ENCODE measurements around the gene SLC27A2. TPM values are rescaled to one million over a fixed set of nuclear protein-coding genes. Genes with fewer than 3 reads are reported as not detected.
"Not testable (repeated sequence)": the region's sequence is repeated elsewhere in the genome, so short reads cannot be mapped to it uniquely, and the experiment has no call there.

The SLC27A2 gene
- polyA plus RNA-seq, 4 donors: 4.3 to 81.2 (median 11.3) TPM

DNA sequence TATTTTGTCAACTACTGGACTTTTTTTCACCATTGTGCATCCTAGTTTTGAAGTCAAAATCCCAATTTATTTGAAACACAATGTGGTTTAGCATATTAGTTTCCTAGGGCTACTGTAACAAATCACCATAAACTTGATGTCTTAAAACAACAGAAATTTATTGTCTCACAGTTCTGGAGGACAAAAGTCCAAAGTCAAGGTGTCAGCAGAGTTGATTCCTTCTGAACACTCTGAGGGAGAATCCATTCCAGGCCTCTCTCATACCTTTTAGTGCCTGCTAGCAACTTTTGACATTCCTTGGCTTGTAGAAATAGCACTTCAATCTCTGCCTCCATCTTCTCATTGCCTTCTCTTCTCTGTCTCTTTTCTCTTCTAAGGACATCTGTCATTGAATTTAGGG lies 14.9 kb upstream of the SLC27A2 start:
- no peaks in the 10 kb centered on the region for H3K36me3 ChIP-seq (ENCODE audit: control insufficient read depth in 3 of 3, insufficient read depth in 2 of 3, low read depth in 1 of 3, low read length in 3 of 3)
- H3K9me3 ChIP-seq (ENCODE audit: control insufficient read depth in 2 of 2, insufficient read depth in 1 of 2, low read depth in 1 of 2, low read length in 1 of 2): peaks cover 0 to 6% of the 10 kb centered on the region in 2 donors
- DNase-seq (peak; percentile 35 to 69), FAIRE-seq (no peak)
- H3K27me3 ChIP-seq (ENCODE audit: control insufficient read depth in 3 of 3, insufficient read depth in 3 of 3, low read length in 3 of 3): no peaks in the 10 kb centered on the region
- H3K27ac ChIP-seq (ENCODE audit: low read depth in 1 of 3, low read length in 2 of 3): peak overlapping the region in 1 of 3 donors; percentile 43
- peaks cover 0 to 25% (median 0%) of the 10 kb centered on the region in 3 donors for H3K4me1 ChIP-seq (ENCODE audit: control insufficient read depth in 3 of 3, insufficient read depth in 2 of 3, low read depth in 1 of 3, low read length in 2 of 3)
- H3K4me3 ChIP-seq (ENCODE audit: low read depth in 1 of 3, low read length in 3 of 3): no peak overlapping the region

DNA sequence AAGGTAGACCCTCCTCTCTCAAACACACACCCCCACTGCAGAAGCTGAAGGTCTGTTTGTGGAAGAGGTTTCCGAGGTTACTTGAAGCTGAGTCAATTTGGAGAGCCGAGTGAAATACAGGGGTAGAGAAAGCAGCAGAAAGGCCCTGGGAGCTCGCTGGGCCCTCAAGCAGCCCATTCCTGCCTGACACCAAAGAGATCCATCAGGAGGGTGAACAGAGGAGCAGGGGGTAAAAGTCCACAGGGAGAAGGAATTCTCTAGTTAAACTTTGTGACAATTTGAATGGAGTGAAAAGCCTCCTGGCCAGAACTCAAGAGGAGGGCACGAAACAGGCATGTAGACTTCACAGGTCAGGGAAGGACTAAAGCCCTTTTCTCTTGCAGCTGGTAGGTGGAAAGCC lies 13.6 kb upstream of the SLC27A2 start:
- no peak overlapping the region for H3K27ac ChIP-seq (ENCODE audit: low read depth in 1 of 3, low read length in 2 of 3)
- FAIRE-seq: no peak

DNA sequence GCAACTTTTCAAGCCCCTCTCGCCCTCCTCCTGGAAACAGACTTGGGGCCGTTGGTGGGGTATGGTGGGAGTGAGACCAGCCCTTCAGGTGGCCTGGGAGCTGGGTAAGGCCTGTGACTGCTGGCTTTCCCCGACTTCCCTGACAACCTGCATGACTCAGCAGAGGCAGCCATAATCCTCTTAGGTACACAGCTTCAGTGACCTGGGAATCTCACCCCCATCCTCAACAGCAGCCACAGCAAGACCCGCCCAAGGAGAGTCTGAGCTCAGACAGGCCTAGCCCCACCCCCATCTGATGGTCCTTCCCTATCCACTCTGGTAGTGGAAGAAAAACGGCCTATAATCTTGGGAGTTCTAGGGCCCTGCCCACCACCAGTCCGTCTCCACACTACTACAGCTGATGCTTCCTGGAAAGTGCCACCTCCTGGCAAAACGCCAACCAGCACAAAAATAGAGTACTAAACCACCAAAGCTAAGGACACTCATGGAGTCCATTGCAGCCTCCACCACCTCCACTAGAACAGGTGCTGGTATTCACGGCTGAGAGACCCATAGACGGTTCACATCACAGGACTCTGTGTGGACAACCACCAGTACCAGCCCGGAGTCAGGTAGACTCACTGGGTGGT lies 13.1 kb upstream of the SLC27A2 start:
- FAIRE-seq: no peak
- Histone ChIP-seq H3K27me3 (ENCODE audit: control insufficient read depth in 3 of 3, insufficient read depth in 3 of 3, low read length in 3 of 3) (no peaks in the 10 kb centered on the region), H3K4me3 (ENCODE audit: low read depth in 1 of 3, low read length in 3 of 3) (no peak overlapping the region), H3K4me1 (ENCODE audit: control insufficient read depth in 3 of 3, insufficient read depth in 2 of 3, low read depth in 1 of 3, low read length in 2 of 3) (peaks cover 0 to 25% (median 0%) of the 10 kb centered on the region in 3 donors), H3K36me3 (ENCODE audit: control insufficient read depth in 3 of 3, insufficient read depth in 2 of 3, low read depth in 1 of 3, low read length in 3 of 3) (no peaks in the 10 kb centered on the region), H3K27ac (ENCODE audit: low read depth in 1 of 3, low read length in 2 of 3) (no peak overlapping the region), H3K9me3 (ENCODE audit: control insufficient read depth in 2 of 2, insufficient read depth in 1 of 2, low read depth in 1 of 2, low read length in 1 of 2) (no peaks in the 10 kb centered on the region)
- WGBS, 3 donors: 82 to 90% (median 85%) methylated on average over 10 of the region's 10 CpGs
- no peak for DNase-seq

More for the DNA sequence above, 13.6 kb upstream of the SLC27A2 start:
- H3K9me3 ChIP-seq (ENCODE audit: control insufficient read depth in 2 of 2, insufficient read depth in 1 of 2, low read depth in 1 of 2, low read length in 1 of 2): peaks cover 0 to under 1% of the 10 kb centered on the region in 2 donors
- H3K4me1 ChIP-seq (ENCODE audit: control insufficient read depth in 3 of 3, insufficient read depth in 2 of 3, low read depth in 1 of 3, low read length in 2 of 3): peaks cover 0 to 25% (median 0%) of the 10 kb centered on the region in 3 donors
- 68 to 83% (median 76%) methylated on average over 4 of the region's 4 CpGs for WGBS, 3 donors
- no peaks in the 10 kb centered on the region for H3K36me3 ChIP-seq (ENCODE audit: control insufficient read depth in 3 of 3, insufficient read depth in 2 of 3, low read depth in 1 of 3, low read length in 3 of 3)
- H3K27me3 ChIP-seq (ENCODE audit: control insufficient read depth in 3 of 3, insufficient read depth in 3 of 3, low read length in 3 of 3): no peaks in the 10 kb centered on the region
- no peak for DNase-seq
- H3K4me3 ChIP-seq (ENCODE audit: low read depth in 1 of 3, low read length in 3 of 3): no peak overlapping the region

DNA sequence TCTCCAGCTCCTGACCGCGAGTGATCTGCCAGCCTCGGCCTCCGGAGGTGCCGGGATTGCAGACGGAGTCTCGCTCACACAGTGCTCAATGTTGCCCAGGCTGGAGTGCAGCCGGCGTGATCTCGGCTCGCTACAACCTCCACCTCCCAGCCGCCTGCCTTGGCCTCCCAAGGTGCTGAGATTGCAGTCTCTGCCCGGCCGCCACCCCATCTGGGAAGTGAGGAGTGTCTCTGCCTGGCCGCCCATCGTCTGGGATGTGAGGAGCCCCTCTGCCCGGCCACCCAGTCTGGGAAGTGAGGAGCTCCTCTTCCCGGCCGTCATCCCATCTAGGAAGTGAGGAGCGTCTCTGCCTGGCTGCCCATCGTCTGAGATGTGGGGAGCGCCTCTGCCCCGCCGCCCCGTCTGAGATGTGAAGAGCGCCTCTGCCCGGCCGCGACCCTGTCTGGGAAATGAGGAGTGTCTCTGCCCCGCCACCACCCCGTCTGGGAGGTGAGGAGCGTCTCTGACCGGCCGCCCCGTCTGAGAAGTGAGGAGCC lies 9.6 kb upstream of the SLC27A2 start:
- not testable (repeated sequence) for FAIRE-seq; H3K27ac ChIP-seq (ENCODE audit: low read depth in 1 of 3, low read length in 2 of 3); H3K27me3 ChIP-seq (ENCODE audit: control insufficient read depth in 3 of 3, insufficient read depth in 3 of 3, low read length in 3 of 3); H3K9me3 ChIP-seq (ENCODE audit: control insufficient read depth in 2 of 2, insufficient read depth in 1 of 2, low read depth in 1 of 2, low read length in 1 of 2); H3K4me3 ChIP-seq (ENCODE audit: low read depth in 1 of 3, low read length in 3 of 3); H3K36me3 ChIP-seq (ENCODE audit: control insufficient read depth in 3 of 3, insufficient read depth in 2 of 3, low read depth in 1 of 3, low read length in 3 of 3); DNase-seq
- WGBS, 3 donors: 93 to 98% (median 94%) methylated on average over 27 to 35 of the region's 35 CpGs
- peaks cover 0 to 16% (median 0%) of the 10 kb centered on the region in 3 donors for H3K4me1 ChIP-seq (ENCODE audit: control insufficient read depth in 3 of 3, insufficient read depth in 2 of 3, low read depth in 1 of 3, low read length in 2 of 3)

DNA sequence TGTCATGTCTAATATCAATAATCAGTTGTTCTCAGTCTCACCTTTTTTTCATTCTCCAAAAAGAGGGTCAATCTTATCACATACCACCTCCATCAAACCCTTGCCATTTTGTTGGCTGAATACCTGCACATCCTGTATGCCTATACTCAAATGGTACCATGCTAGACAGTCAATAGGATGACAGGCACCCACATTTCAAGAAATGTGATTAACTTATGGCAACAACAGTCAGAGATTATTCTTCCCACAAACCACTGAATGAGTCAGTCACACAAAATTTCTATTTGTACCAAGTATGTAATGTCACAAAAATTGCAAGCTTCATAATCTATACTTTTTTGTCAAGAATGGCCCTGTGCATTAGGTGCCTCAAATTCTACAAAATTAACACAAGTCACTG lies 5.1 kb upstream of the SLC27A2 start:
- no peak for FAIRE-seq
- H3K4me1 ChIP-seq (ENCODE audit: control insufficient read depth in 3 of 3, insufficient read depth in 2 of 3, low read depth in 1 of 3, low read length in 2 of 3): peaks cover 0 to 6% (median 0%) of the 10 kb centered on the region in 3 donors
- H3K27ac ChIP-seq (ENCODE audit: low read depth in 1 of 3, low read length in 2 of 3): no peak overlapping the region
- no peaks in the 10 kb centered on the region for H3K9me3 ChIP-seq (ENCODE audit: control insufficient read depth in 2 of 2, insufficient read depth in 1 of 2, low read depth in 1 of 2, low read length in 1 of 2)
- no peak for DNase-seq
- H3K4me3 ChIP-seq (ENCODE audit: low read depth in 1 of 3, low read length in 3 of 3): no peak overlapping the region
- no peaks in the 10 kb centered on the region for H3K36me3 ChIP-seq (ENCODE audit: control insufficient read depth in 3 of 3, insufficient read depth in 2 of 3, low read depth in 1 of 3, low read length in 3 of 3)
- H3K27me3 ChIP-seq (ENCODE audit: control insufficient read depth in 3 of 3, insufficient read depth in 3 of 3, low read length in 3 of 3): no peaks in the 10 kb centered on the region

DNA sequence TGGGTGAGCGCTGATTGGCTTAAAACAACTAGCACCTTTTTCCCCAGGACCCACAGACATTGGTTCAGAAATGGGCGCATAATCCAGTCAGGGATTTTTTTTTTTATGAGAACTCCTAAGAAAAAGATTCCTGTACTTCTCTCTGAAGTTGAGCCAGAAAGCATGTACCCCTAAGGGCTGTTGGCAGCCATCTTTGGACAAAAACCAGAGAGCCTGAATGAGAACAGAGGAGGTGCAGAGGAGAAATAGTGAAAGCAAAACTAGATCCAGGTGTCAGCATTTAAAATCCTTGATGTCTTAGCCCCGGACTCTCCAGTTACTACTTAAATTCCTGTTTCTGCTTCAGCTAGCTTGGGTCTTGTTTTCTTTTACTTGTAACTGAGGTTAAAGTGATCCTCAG lies 1.9 kb upstream of the SLC27A2 start:
- H3K4me3 ChIP-seq (ENCODE audit: low read depth in 1 of 3, low read length in 3 of 3): no peak overlapping the region
- no peak overlapping the region for H3K27ac ChIP-seq (ENCODE audit: low read depth in 1 of 3, low read length in 2 of 3)
- H3K27me3 ChIP-seq (ENCODE audit: control insufficient read depth in 3 of 3, insufficient read depth in 3 of 3, low read length in 3 of 3): peaks cover 0 to 2% (median 0%) of the 10 kb centered on the region in 3 donors
- H3K36me3 ChIP-seq (ENCODE audit: control insufficient read depth in 3 of 3, insufficient read depth in 2 of 3, low read depth in 1 of 3, low read length in 3 of 3): no peaks in the 10 kb centered on the region
- no peaks in the 10 kb centered on the region for H3K9me3 ChIP-seq (ENCODE audit: control insufficient read depth in 2 of 2, insufficient read depth in 1 of 2, low read depth in 1 of 2, low read length in 1 of 2)
- FAIRE-seq (no peak), DNase-seq (no peak)
- H3K4me1 ChIP-seq (ENCODE audit: control insufficient read depth in 3 of 3, insufficient read depth in 2 of 3, low read depth in 1 of 3, low read length in 2 of 3): peaks cover 0 to 22% (median 0%) of the 10 kb centered on the region in 3 donors
- WGBS, 3 donors: 72 to 83% (median 79%) methylated on average over 3 of the region's 3 CpGs

DNA sequence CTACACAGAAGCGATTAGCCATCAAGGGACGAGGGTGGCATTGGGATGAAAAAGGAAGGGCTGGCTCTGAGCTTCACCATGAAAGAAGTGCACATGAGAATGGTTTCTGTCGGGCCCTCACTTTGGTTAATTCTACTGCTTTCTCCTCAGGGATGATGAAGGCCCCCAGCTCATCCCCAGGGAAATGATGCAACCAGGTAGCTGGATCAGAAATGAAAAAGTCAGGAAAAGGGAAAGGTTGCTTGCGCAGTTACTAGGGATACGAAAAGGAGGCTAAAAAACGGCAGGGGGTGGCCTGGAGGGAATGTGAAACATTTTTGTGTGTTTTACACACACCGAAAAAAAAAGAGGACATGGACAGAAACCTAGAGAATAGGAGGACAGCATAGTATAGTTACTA lies 1.4 kb upstream of the SLC27A2 start:
- Histone ChIP-seq H3K27me3 (ENCODE audit: control insufficient read depth in 3 of 3, insufficient read depth in 3 of 3, low read length in 3 of 3) (peaks cover 0 to 2% (median 0%) of the 10 kb centered on the region in 3 donors), H3K4me1 (ENCODE audit: control insufficient read depth in 3 of 3, insufficient read depth in 2 of 3, low read depth in 1 of 3, low read length in 2 of 3) (peaks cover 0 to 24% (median 0%) of the 10 kb centered on the region in 3 donors), H3K9me3 (ENCODE audit: control insufficient read depth in 2 of 2, insufficient read depth in 1 of 2, low read depth in 1 of 2, low read length in 1 of 2) (no peaks in the 10 kb centered on the region), H3K36me3 (ENCODE audit: control insufficient read depth in 3 of 3, insufficient read depth in 2 of 3, low read depth in 1 of 3, low read length in 3 of 3) (no peaks in the 10 kb centered on the region), H3K4me3 (ENCODE audit: low read depth in 1 of 3, low read length in 3 of 3) (no peak overlapping the region), H3K27ac (ENCODE audit: low read depth in 1 of 3, low read length in 2 of 3) (no peak overlapping the region)
- WGBS, 3 donors: 81 to 84% (median 81%) methylated on average over 7 of the region's 7 CpGs
- FAIRE-seq (no peak), DNase-seq (no peak)

DNA sequence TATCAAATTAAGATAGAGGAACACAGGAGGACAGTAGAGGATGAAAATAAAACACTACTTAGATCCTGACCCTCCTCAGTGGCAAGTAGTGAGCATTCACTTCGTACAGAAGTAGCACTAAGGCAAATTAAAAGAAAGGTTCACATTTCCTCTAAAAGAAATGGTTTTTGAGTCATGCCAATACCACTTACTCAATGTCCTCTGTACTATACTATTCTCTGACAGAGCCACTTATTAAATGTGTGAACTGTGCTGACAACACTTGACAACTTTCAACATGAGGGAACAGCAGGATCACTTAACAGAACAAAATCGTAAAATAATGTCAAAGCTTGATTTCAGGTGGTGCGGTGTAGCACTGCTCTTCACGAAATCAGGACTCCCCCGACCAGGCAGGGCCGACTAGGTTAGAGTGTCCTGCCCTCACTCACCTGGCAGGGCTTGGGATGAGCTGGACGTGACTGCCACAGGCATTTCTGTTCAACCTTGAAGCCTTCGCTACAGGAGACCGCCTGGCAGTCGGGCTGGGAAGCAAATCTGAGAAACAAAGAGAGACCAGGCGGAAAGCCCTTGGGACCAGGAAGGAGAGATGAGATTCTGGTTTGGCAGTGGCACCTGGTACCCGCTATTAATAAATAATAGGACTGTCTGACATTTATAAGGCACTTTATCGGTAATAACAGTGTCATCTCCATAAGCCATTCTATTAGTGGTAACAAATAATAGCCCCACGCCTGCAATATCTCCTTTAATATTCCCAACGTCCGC lies 611 bp upstream of the SLC27A2 start:
- Histone ChIP-seq H3K36me3 (ENCODE audit: control insufficient read depth in 3 of 3, insufficient read depth in 2 of 3, low read depth in 1 of 3, low read length in 3 of 3) (peaks cover 0 to 2% (median 0%) of the 10 kb centered on the region in 3 donors), H3K9me3 (ENCODE audit: control insufficient read depth in 2 of 2, insufficient read depth in 1 of 2, low read depth in 1 of 2, low read length in 1 of 2) (no peaks in the 10 kb centered on the region), H3K27me3 (ENCODE audit: control insufficient read depth in 3 of 3, insufficient read depth in 3 of 3, low read length in 3 of 3) (peaks cover 0 to 2% (median 0%) of the 10 kb centered on the region in 3 donors), H3K4me1 (ENCODE audit: control insufficient read depth in 3 of 3, insufficient read depth in 2 of 3, low read depth in 1 of 3, low read length in 2 of 3) (peaks cover 0 to 30% (median 0%) of the 10 kb centered on the region in 3 donors), H3K4me3 (ENCODE audit: low read depth in 1 of 3, low read length in 3 of 3) (peak overlapping the region; percentile 50 to 88 (median 65)), H3K27ac (ENCODE audit: low read depth in 1 of 3, low read length in 2 of 3) (peak overlapping the region in 1 of 3 donors; percentile 36)
- FAIRE-seq (no peak), DNase-seq (peak; percentile 23 to 32)
- 22 to 40% (median 37%) methylated on average over 16 of the region's 16 CpGs for WGBS, 3 donors

All from small intestine (tissue), 7 donors.